ENCODE measurements around the gene CRACR2B.
A peak's percentile ranks its signal among the peaks of the same experiment; 100 is the strongest.

Gene CRACR2B

GRCh38 chr11:811446-812245, 16.1 kb upstream of the CRACR2B start:
- DNase-seq: peak; percentile 23

- no peak for DNase-seq
Observed at GRCh38 chr11:812390-812789, 15.3 kb upstream of the CRACR2B start.

- no peak for DNase-seq
Observed at GRCh38 chr11:813072-813455, 14.7 kb upstream of the CRACR2B start.

- peak; percentile 17 for DNase-seq
Observed at GRCh38 chr11:813456-814096, 14.1 kb upstream of the CRACR2B start.

- DNase-seq: no peak
Observed at GRCh38 chr11:815675-816432, 11.9 kb upstream of the CRACR2B start.

GRCh38 chr11:816433-816779, 11.3 kb upstream of the CRACR2B start:
- peak; percentile 31 for DNase-seq

- DNase-seq: no peak
Observed at GRCh38 chr11:818396-819128, 9.2 kb upstream of the CRACR2B start, which contains the start of gene PNPLA2. Gene PNPLA2 (plus strand): TSS chr11:818914. CDS start chr11:819719, 805 bp downstream.

- peak; percentile 92 for DNase-seq
Observed at GRCh38 chr11:819129-819931, 8.4 kb upstream of the CRACR2B start.

GRCh38 chr11:819943-820649, 7.6 kb upstream of the CRACR2B start:
- DNase-seq: peak; percentile 94

GRCh38 chr11:820655-821511, 6.8 kb upstream of the CRACR2B start:
- DNase-seq: no peak

- no peak for DNase-seq
Observed at GRCh38 chr11:821512-822371, 6.0 kb upstream of the CRACR2B start.

GRCh38 chr11:823441-824291, 4.1 kb upstream of the CRACR2B start:
- no peak for DNase-seq

- DNase-seq: no peak
Observed at GRCh38 chr11:824292-824880, 3.3 kb upstream of the CRACR2B start.

GRCh38 chr11:824942-825341, 2.8 kb upstream of the CRACR2B start:
- no peak for DNase-seq

GRCh38 chr11:825366-826226, 2.1 kb upstream of the CRACR2B start:
- no peak for DNase-seq

- no peak for DNase-seq
Observed at GRCh38 chr11:826227-826621, 1.5 kb upstream of the CRACR2B start.

- DNase-seq: no peak
Observed at GRCh38 chr11:826836-827145, 928 bp upstream of the CRACR2B start.
